ENCODE data around the gene VPS35.
A peak's percentile ranks its signal among the peaks of the same experiment; 100 is the strongest.

The VPS35 gene

GRCh38 chr16:46688654-46689364, at the start of gene VPS35:
Gene VPS35, minus strand, starts transcription at chr16:46689178. Its CDS starts 45 bp downstream, at chr16:46689133.
- DNase-seq, result peak; percentile 98

GRCh38 chr16:46737621-46738214, 48.7 kb upstream of the VPS35 start:
- no peak for DNase-seq

DNA sequence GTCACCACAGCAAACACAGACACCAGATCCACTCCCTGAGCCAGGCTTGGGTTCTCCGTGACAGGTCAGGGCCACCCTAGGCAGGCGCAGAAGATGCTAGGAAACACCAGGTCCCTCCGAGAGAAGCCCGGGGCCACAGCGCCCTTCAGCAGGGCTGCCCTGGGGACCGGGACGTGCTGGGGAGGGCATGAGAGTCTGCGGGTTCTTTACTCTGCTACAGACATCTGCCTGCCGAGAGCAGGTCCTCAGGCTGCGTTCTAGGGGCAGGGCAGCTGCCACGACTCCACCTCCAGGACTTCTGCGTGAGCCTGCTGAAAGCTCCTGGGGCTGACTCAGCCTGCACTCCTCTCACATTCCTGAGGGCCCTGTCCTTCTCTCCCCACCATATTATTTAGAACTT, 47.7 kb upstream of the VPS35 start:
- no peak for DNase-seq

GRCh38 chr16:46733319-46733830, 44.4 kb upstream of the VPS35 start:
- DNase-seq, result no peak

DNA sequence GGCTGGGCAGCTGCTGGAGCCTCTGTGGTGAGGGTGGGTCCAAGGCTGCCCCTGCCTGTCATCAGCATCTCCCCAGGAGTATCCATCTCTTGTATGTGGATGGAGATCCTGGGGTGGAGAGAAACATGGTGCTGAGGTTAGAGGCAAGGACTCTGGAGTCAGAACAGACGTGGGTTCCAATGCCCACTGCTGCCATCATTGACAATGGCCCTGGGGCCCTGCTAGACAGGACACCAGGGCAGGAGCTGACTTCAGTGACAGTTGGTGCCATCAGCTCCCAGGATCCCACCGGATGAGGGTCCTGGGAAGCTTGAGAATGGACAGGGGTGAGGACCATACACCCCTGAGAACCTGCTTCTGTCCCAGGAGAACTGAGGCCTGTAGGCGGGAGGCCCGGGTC, 43.6 kb upstream of the VPS35 start:
- no peak for DNase-seq

- DNase-seq, result no peak
Measured at GRCh38 chr16:46731691-46732555, 42.9 kb upstream of the VPS35 start.

- DNase-seq, result no peak
Measured at GRCh38 chr16:46730801-46731690, 42.1 kb upstream of the VPS35 start.

DNA sequence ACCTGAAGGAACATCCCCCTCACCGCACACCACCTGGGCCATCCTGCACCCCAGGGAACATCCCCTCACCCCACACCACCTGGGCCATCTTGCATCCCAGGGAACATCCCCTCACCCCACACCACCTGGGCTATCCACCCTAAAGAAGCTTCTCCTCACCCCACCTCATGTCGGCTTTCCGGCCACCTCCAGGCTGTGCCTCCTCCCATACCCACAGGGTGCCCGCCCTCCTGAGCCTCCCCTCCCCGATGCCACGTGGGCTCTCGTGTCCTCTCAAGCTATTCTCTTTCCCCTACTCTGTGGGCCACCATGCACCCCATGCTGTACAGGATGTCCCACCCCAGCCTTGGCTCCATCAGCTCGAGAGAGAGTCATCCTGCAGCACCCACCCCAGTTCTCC, 41.1 kb upstream of the VPS35 start:
- no peak for DNase-seq

DNA sequence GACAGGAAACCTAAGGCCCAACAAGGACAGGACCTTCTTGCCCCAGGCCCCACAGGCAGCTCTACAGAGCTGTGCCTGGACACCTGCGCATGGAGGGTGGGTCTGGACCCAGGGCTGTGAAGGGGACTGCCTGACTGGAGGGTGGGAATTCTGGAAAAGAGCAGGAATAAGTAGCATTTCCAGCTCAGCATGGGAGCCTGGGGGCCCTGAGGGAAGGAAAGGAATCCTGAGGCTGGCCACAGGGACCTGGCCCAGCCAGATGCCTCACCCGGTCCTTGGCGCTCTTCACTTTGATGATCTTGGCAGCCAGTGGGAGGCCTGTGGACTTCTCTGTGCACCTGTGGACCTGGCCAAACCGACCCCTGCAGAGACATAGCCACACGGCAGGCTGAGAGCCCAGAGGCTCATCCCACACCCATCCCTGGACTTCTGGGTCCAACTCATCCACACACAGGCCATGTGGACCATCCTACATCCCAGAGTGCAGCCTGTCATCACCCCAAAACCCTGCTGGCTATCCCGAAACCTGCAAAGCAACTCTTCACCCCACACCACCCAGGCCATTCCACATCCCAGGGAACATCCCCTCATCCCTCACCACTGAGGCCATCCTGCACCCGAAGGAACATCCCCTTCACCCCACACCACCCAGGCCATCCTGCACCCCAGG, 40.5 kb upstream of the VPS35 start:
- DNase-seq, result no peak

- DNase-seq, result no peak
Measured at GRCh38 chr16:46728806-46729205, 39.8 kb upstream of the VPS35 start.

DNA sequence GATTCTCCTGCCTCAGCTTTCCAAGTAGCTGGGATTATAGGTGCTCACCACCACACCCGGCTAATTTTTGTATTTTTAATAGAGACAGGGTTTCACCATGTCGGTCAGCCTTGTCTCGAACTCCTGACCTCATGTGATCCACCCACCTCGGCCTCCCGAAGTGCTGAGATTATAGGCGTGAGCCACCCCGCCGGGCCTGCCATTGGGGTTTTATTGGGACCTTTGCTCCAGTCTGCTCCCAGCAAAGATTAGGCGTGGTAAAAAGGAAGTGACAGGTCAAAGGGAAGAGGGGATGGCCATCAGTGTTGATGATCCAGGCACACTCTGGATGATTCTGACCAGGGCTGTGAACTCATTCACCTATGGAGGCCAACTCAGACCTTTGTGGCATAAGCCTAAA, 38.7 kb upstream of the VPS35 start:
- DNase-seq, result no peak

- no peak for DNase-seq
Measured at GRCh38 chr16:46727184-46727583, 38.2 kb upstream of the VPS35 start.

- DNase-seq, result no peak
Measured at GRCh38 chr16:46721885-46722284, 32.9 kb upstream of the VPS35 start.

DNA sequence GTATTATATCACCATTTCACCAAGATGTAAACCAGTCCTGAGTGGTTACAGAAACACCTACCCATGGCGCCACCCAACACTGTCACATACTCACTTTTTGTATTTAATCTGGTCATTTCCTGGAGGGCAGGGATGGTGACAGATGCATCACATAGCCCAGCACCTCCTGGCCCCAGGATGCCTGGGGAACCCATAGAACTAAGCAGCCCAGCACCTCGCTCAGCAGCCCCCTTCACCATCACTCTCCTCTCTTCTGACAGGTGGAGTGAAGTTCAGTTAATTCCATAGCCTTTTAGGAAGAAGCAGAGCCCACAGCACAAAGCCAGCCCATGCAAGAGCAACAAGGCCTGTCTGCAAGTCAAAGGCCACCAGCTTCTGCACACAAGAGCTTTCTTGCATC, 31.6 kb upstream of the VPS35 start:
- no peak for DNase-seq

- DNase-seq, result no peak
Measured at GRCh38 chr16:46719528-46719927, 30.6 kb upstream of the VPS35 start.

GRCh38 chr16:46718214-46718613, 29.2 kb upstream of the VPS35 start:
- DNase-seq, result no peak

DNA sequence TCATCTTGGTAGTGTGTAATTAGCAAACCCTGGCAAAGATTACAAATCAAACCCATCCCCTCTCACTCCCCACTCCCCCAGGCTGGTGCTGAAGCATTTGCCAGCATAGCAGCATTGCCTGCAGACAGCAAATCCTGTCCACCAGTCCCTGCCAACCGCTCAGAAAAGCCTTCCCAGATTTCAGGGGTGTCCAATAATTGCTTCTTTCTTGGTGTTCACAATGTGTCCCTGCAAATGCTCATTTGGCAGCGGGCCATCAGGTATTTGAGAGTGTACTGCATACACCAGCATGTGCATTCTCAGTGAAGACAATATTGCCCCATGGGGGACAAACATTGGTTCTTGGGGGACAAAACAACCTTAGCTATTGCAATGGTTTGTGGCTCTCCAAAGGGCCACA, 28.7 kb upstream of the VPS35 start:
- no peak for DNase-seq

GRCh38 chr16:46715769-46716305, 26.9 kb upstream of the VPS35 start:
- no peak for DNase-seq

DNA sequence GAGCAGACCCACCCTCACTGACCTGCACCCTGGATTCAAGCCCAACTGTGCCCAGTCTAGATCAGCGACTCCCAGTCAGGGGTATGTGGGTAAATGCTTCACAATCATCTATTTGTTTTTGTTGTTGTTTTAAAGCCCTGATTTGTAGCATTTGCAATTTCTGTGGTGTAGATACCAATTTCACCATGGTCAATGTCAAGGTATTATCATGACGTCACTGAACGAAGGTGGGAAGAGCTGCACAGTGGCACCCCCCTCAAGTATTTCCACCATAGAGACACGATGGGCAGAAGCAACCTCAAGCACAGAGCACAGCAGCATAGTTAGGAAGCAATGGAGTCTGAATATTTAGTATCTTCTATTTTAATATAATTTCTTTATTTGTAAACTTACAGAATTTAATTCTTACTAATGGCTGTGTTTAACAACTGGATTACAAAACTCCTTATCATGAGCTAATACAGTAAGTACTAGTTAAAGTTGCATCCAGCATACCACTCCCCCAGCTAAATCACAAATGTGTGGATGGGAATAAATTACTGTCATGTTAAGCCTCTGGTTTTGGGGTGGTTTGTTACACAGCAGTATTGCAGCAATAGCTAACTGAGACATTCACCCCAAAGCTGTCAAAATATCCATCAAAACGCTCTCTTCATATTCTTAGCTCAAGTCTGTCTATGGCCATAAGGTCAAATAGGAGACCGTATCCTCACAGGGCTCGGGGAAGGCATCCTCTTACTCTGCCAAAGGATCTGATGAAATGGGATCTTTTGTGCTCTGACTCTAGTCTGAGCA, 26.0 kb upstream of the VPS35 start:
- no peak for DNase-seq

GRCh38 chr16:46713634-46714033, 24.7 kb upstream of the VPS35 start:
- peak; percentile 47 for DNase-seq

GRCh38 chr16:46712911-46713310, 23.9 kb upstream of the VPS35 start:
- DNase-seq, result no peak

Measured in NCI-H1436 (cell line).